Subcutaneous adipose tissue (tissue), 4 donors: ENCODE results near the gene MINDY4B. TPM values are rescaled to one million over a fixed set of nuclear protein-coding genes. Genes with fewer than 3 reads are reported as not detected.

ENCODE experiments used
- CTCF ChIP-seq: fragments of 450-650 bp; IDR thresholded peaks from one replicate; pipeline ENCODE4 v1.5.1; 2016; ENCODE audit warnings: low read depth, mild to moderate bottlenecking, control low read depth, antibody characterized with exemption, moderate library complexity
- total RNA-seq, 4 donors: library from RNA; depleted of rRNA; stranded (reverse); fragments of >200 nt; gene quantifications; one replicate each; pipeline ENCODE4 v1.1.0, GENCODE V29; 2016

MINDY4B gene
- total RNA-seq, 4 donors from 2014 or later = not detected

GRCh38 chr3:150913133-150913922 lies 8.1 kb upstream of the MINDY4B start:
- TF ChIP-seq CTCF = no peak

DNA sequence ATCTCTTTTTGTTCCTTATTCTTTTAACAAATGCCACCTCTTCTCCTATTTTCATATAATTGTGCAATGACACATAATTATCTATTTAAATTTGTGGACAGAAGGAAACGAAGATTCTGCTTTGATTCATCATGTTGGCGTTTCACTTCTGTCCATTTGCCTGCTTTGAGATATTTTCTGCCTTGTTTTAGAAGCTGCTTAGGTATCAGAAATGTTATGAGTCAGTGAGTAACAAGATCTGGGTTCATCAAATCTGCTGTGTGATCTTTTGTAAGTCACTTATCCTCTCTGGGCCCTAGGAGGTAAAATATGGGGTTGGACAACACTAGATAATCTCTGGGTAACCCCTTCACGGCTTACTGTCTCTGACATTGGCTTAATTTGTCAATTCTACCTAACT lies 7.3 kb upstream of the MINDY4B start:
- no peak for TF ChIP-seq CTCF

DNA sequence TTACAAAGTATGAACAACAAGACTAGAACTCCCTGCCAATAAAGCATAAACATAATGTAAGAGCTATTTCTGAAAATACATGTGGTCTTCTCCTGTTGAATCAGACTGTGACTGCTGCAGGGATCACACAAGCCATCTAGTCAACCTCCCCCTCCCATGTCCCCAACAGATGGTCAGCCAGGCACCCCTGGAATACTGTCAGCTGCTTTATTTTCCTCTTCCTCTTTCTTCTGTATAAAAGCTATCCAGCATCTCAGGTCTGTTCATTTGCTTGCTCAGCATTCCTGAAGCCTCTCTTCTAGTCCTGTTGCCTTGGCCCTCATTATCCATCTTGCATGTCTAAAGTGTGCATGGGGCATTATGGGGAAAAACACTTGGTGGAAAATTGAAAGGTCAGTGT lies 6.5 kb upstream of the MINDY4B start:
- no peak for TF ChIP-seq CTCF

DNA sequence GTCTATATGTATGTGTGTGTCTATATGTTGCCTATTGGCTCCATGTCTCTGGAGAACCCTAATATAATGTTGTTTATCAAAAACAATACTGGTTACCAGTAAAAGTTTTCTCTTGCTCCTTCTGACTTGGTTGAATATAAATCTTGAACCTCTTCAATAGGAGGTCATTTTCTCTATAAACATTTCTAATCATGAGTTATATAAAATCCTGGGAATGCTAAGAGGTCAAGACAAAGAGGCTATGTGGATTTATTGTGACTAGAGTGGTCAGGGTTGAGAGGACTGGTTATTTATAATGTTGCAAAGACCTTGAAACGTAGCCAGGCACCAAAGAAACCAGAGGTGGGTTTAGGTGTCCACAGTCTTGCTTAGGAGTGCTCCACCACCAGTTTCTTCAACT lies 1.2 kb upstream of the MINDY4B start:
- TF ChIP-seq CTCF = no peak

- no peak for TF ChIP-seq CTCF
These were observed 507 bp upstream of the MINDY4B start for GRCh38 chr3:150905746-150906145.

GRCh38 chr3:150902988-150903387 lies 2.3 kb downstream of the MINDY4B start:
- no peak for TF ChIP-seq CTCF

DNA sequence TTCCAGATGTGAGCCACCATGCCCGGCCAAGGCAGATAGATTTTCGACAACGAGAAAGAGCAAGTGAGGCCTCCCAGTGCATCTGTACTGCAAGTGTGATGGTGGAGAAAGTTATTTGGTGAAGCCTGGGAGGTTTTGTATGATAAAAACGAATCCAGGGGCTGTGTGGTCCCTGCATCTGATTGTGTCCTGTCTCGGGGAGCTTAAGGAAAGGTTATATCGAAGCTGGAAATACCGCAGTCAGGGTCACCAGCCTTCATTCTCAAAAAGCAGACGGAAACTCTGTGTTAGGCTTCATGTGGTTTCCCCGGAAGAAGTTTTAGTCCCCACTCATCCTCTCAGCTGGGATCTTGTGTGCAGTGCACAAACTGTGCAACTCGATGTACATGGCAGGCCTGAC lies 3.4 kb downstream of the MINDY4B start:
- TF ChIP-seq CTCF = no peak
